ENCODE results near the gene ZNF500.
"Not testable (repeated sequence)": the region's sequence is repeated elsewhere in the genome, so short reads cannot be mapped to it uniquely, and the experiment has no call there.

The ZNF500 gene

DNA sequence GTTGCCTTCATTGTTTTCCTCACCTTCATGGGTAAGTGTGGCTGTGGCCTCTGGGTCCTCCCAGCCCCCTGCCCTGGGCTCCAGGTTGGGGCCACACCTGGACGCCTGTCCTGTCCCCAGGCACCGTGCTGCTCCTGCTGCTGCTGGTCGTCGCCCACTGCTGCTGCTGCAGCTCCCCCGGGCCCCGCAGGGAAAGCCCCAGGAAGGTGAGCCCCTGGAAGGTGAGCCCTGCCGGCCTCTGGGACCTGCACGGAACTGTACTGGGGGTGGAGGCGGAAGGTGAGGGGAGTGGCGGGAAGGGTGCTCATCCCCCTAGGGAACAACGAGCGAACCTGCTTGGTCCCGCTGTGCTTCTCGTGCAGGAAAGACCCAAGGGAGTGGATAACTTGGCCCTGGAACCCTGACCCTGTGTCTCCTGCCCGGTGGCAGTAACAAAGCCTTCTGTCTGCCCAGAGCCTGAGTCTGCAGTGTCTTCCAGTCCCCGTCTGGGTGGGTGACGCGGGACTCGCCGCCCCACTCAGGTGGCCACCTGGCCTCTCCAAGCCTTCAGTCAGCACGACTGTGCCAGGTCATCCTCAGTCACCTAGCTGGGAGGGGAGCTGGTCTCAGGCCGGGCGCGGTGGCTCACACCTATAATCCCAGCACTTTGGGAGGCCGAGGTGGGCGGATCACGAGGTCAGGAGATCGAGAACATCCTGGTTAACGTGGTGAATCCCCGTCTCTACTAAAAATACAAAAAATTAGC is 29.0 kb upstream of the ZNF500 start:
- DNase-seq: no peak

DNA sequence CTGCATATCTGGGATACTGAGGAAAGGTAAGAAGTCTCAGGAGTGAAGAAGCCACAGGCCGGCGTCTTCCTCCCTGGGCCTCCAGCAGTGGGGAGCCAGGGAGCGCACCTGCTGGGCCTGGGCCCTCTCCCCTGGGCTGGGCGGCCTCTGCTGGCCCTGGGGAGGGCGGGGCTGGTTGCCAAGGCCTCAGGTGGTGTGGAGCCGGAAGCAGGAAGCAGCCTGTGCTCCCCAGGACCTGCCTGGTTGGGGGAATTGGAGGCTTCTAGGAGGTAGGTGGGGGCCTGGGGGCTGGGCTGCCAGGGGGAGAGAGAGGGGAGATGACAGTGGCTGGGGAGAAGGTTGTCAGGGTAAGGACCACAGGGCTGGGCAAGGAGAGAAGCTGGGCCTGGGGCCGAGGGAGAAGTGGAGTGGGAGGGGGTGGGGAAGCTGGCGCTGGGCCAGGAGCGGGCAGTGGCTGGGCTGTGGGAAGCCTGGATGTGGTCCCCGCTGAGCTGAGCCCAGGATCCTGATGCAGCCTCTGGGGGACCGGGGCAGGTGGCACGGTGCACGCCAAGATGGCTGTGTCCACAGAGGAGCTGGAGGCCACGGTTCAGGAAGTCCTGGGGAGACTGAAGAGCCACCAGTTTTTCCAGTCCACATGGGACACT is 28.3 kb upstream of the ZNF500 start, which contains the start of gene SMIM22:
Gene SMIM22 (plus strand): TSS at position 189 of the 647 bp plus-strand sequence. CDS start 366 bp downstream, at position 555.
- DNase-seq: no peak

DNA sequence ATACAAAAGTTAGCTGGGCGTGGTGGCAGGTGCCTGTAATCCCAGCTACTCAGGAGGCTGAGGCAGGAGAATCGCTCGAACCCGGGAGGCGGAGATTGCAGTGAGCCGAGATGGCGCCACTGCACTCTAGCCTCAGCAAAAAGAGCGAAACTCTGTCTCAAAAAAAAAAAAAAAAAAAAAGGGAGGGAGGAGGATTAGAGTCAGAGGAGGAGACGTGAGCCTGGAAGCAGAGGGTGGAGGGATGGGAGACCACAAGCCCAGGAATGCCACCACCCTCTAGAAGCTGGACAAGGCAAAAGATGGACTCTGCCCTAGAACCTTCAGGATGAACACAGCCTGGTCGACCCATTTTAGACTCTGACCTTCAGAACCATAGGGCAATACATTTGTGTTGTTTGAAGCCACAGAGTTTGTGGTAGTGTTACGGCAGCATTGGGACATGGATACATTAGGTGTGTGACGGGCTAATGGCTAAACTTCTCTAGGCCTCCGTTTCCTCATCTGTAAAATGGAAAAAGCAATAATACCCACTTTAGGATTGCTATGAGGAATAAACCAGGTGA is 26.1 kb upstream of the ZNF500 start:
- DNase-seq: no peak

DNA sequence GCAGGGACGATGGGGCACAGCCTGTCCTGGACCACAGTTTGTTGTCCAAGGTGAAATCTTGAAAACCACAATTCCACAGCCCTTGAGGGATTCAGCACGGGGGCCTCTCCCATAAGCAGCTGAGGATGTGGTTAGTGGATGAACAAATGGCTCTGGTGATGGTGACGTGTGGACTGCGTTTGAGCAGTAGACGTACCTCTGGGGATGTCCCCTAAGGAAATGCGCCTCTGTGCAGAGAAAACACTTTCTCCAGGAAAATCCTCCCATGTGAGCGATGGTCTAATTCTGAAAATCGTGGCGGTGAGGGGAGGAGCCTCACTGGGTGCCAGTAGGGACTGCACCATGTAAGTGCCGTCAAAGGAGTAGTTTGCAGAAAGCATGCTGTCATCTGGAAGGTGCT is 23.9 kb upstream of the ZNF500 start:
- peak; percentile 10 for DNase-seq

DNA sequence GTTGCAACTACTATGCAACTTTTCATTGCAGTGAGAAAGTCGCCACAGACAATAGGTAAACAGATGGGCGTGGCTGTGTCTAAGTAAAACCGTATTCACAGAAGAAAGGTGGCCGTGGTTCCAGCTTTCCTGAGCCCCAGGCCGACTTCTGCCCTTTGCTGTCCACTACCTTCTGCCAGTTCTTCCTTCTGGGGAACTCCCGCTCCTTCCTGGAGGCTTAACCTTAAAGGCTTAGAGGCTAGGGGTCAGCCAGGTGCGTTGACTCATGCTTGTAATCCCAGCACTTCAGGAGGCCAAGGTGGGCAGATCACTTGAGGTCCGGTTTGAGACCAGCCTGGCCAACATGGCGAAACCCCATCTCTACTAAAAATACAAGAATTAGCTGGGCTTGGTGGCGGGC is 23.3 kb upstream of the ZNF500 start:
- no peak for DNase-seq

DNA sequence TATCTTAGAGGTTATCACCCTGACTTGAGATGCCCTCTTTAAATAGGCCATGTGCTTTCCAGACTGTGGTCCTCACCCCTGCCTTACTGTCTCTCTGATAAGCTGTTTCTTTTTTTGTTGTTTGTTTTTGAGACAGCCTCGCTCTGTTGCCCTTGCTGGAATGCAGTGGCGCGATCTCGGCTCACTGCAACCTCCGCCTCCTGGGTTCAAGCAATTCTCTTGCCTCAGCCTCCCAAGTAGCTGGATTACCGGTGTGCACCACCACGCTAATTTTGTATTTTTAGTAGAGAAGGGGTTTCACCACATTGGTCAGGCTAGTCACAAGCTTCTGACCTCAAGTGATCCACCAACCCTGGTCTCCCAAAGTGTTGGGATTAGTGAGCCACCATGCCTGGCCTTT is 21.9 kb upstream of the ZNF500 start:
- no peak for DNase-seq

DNA sequence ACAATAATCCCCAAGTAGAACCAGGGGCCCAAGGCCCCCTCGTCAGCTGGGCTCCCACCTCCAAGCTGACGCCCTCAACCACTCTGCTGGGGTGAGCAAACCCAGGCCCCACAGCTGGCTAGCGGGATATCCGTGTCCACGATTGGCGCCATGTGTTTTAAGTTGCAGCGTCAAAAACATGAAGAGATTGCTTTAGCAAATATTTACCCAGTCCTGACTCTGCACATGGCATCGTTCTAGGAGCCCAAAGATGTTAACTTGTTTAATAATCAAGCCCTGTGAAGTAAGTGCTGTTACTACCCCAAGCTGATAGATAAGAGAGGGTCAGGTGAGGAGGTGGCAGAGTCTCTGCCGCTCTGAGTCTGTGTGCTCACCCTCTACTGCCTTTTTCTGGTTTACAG is 21.5 kb upstream of the ZNF500 start:
- DNase-seq: no peak

DNA sequence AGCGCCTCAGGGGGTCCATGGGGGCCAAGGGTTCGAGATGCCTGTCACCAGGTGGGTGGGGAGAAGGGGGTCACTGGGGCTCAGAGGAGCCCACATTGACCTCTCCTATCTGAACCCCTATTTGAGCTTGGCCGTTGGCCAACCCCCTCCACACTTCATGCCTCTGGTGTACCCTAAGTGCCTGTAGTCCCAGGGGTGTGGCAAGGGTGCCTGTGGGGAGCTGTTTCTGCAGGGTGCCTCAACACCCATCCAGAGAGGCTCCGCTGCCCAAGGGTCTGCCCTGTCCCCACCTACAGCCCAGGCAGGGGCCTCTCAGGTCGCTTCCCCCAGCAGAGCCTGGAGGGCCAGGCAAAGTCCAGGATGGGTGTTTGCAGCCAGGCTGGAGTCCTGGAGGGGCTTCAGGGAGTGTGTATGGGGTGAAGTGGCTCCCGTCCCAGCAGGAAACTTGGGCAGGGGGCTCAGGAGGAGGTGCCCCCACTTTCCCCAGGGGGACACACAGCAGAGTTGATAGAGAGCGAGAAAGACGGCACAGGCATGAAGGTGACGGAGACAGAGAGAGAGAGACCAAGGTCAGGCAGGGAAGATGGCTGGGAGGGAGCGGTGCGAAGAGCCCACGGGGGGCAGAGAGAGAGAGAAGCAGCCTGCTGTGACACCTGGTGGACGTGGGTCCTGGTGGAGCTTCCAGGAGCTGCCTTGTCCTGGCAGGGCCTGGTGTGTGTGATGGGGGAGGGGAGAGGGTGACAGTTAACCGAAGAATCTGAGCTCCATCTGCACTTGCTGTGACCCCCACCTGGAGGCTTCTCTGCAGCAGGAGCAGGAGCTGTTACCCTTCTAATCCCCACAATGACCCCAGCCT is 20.9 kb upstream of the ZNF500 start, which contains the start of gene SEPTIN12:
Gene SEPTIN12 (minus strand): TSS at position 719 of the 856 bp plus-strand sequence. CDS start 700 bp downstream, at position 19.
- no peak for DNase-seq

DNA sequence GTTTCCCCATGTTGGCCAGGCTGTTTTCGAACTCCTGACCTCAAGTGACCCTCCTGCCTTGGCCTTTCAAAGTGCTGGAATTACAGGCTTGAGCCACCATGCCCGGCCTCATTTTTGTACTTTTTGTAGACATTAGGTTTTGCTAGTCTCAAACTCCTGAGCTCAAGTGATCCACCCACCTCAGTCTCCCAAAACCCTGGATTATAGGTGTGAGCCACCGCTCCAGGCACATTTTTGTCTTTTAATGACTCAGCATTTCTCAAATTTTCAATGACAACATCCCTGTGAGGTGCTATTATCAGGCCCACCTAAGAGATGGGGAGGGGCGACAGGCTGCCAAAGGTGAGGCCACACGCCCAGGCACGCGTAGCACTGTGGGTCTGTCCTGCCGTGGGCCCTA is 20.1 kb upstream of the ZNF500 start:
- no peak for DNase-seq

DNA sequence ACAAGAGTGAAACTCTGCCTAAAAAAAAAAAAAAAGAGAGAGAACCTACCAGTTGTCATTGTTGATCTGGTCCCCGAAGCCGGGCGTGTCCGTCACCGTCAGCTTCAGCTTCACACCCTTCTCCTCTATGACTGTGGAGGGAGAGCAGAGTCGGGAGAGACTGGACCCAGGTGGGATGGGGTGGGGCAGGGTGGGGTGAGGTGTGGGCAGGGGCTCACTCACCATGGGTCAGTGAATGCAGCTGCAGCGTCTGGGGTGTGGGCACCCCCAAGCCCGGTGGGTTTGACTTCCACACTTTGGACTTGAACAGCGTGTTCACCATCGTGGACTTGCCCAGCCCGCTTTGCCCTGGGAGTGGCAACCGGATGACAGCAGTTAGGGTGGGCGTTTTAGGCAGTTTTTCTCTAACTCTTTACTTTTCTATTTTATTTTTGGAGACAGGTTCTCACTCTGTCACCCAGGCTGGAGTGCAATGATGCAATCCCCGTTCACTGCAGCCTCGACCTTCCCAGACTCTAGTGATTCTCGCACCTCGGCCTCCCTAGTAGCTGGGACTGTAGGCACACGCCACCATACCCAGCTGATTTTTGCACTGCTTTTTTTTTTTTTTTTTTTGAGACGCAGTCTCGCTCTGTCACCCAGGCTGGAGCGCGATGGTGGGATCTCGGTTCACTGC is 18.9 kb upstream of the ZNF500 start:
- no peak for DNase-seq

DNA sequence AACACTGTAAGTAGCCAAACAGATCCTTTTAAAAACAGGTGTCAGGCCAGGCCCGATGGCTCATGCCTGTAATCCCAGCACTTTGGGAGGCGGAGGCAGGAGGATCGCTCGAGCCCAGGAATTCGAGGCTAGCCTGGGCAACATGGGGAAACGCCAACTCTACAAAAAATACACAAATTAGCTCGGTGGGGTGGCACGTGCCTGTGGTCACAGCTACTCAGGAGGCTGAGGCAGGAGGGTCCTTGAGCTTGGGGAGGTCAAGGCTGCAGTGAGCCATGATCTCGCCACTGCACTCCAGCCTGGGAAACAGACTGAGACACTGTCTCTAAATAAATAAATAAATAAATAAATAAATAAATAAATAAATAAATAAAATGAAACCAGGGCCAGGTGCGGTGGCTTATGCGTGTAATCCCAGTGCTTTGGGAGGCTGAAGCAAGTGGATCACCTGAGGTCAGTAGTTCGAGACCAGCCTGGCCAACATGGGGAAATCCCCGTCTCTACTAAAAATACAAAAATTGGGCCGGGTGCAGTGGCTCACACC is 17.6 kb upstream of the ZNF500 start:
- not testable (repeated sequence) for DNase-seq

DNA sequence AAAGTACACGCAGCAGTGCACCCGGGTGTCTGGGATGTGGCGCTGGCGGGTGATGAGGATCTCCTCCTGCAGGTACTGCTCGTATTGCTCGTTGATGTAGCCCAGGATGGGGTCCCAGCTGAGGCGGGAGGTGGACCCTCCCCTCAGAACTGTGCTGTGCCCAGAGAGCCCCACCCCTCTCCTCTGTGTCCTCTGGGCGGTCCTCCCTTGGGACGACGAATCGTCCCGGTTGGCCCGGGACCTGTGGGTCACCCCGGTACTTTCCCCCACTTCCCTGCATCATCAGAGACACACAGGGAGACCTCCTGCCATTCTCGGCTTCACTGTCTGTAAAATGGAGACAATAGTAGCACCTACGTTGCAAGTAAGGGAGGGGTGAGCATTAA is 17.0 kb upstream of the ZNF500 start:
- DNase-seq: no peak

DNA sequence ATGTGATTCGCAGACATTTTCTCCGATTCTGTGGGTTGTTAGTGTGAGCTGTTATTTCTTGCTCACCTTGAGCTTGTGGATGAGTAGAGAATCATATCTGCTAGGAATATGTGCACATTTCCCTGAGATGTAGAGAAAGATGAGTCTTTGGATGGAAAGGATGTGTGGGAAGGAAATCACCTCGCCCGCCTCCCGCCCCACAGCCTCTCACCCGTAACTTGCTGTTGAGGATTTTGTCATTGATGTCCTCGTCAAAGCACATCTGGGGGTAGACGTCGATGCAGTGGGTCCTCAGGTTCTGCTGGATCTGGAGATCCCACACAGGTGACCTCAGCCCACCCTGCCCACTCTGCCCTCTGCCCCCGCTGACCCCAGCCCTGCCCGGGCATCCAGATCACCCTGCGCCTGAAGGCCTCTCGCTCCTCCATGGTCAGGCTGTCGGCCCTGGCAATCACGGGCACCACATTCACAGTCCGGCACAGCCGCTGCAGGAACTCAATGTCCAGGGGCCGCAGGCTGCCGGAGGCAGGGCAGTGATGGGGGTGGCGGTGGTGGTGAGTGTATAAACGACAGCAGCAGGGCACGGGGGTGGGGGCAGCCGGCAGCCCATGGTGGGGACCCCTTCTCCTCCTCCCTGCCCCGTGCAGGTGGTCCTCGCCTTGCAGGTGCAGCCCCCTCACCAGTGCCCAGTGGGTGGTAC is 16.4 kb upstream of the ZNF500 start:
- no peak for DNase-seq

DNA sequence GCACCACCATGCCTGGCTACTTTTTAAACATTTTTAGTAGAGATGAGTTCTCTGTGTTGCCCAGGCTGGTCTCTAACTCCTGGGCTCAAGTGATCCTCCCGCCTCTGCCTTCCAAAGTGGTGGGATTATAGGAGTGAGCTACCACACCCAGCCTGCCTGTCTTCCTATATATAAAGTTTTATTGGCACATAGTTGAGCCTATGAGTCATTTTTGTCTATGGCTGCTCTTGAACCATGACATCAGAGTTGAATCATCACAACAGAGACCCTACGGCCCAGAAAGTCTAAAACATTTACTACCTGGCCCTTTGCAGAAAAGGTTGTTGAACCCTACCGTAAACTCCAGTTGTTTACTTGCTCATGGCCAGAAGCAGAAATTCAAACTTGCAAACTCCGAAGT is 13.3 kb upstream of the ZNF500 start:
- DNase-seq: no peak

DNA sequence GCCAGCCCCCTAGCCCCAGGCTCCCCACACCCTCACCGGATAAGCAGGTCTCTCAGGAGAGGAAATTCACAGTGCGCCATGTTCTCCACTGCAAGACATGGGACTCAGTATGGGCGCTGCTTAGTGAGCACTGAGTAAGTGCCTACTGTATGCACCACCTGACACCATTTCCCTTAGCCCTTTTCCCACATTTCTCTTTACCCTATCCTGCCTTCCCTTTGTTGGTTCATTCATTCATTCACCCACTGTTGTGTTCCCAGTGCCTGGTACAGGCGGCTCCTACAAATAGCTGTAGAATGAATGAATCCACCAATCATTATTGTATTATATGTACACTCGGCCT is 11.1 kb upstream of the ZNF500 start:
- no peak for DNase-seq

DNA sequence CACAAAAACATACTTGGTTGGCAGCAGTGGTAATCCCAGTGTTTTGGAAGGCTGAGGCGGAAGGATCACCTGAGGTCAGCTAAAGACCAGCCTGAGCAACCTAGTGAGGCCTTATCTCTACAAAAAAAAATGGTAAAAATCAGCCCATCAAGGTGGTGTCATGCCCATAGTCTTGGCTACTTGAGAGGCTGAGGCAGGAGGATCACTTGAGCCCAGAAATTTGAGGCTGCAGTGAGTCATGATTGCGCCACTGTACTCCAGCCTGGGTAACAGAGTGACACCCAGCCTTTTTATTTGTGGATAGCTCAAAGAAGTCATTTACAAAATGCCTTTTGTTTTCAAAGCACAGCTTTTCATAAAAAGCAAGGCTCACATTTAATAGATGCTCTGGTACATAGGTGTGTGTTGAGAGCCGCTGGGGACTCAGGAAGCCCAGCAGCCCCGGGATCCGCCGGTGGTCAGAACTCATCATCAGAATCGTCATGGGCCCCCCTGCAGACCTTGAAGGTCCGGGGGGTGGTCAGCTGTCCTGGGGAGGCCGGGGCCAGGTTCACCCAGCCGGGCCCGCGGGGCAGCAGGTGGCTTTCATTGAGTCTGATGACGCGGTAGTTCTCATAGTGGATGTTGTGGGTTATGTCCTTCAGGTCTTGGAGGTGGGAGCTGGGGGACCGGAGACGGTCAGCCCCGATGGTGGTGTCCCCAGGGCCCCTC is 10.5 kb upstream of the ZNF500 start:
- DNase-seq: no peak

DNA sequence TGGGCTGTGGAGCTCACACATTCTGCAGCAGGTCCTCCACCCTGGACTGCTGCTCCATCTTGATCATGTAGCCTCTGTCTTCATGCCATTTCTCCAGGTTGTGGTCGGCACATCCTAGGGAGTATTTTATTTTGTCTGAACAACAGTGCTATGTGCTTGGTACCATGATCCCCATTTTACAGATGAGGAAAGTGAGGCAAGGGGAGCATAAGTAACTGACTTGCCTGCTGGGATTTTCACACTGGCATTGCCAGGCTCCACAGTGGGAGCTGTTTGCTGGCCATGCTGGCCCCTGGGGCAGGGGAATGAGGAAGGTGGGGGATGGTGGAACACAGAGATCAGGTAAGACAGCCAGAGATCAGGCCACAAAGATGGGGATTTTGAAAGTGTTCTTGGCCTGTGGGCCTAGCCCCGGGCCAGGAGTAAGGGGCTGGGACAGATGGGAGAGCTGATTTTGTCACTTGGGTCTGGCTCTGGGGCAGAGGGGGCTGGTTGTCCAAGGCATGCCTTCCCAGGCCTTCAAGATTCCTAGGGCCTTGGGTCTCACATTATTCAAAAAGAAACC is 9.3 kb upstream of the ZNF500 start:
- no peak for DNase-seq

DNA sequence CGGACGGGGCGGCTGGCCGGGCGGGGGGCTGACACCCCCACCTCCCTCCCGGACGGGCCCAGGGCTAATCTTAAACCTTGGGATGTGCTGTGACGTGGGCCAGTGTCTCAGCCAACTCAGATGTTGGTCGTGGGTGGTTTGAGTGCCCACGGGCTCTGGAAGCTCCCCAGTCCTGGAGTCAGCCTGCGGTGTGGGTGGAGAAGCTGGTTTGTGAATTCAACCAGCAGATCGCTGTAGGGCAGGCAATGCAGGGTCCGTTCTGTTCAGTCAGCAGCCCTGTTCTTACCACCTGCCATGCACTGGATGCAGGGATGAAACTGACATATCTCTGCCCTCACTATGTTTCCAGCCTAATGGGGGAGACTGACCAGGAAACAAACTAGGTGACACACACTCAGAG is 8.0 kb upstream of the ZNF500 start:
- no peak for DNase-seq

DNA sequence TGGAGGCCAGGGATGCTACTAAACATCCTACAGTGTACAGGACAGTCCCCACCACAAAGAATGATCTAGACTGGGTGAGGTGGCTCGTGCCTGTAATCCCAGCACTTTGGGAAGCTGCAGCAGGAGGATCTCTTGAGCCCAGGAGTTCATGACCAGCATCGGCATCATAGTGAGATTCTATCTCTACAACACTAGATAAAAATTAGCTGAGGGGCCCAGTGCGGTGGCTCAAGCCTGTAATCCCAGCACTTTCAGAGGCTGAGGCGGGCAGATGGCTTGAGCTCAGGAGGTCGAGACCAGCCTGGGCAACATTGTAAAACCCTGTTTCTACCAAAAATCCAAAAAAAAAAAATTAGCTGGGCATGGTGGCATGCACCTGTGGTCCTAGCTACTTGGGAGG is 5.4 kb upstream of the ZNF500 start:
- DNase-seq: no peak

DNA sequence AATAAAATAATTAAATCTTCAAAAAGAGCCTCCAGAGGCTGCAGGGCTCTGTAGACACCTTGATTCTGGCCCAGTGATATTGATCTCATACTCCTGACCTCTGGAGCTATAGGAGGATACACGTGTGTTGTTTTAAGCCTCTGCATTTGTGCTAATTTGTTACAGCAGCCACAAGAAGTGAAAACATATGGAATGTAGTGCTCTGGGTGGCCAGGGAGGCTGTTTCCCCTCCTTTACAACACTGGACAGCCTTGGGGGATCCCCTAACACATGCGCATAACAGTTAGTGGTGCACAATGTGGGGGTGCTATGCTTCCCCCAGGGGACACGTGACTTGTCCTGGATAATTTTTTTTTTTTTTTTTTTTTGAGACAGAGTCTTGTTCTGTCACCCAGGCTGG is 4.7 kb upstream of the ZNF500 start:
- DNase-seq: no peak

DNA sequence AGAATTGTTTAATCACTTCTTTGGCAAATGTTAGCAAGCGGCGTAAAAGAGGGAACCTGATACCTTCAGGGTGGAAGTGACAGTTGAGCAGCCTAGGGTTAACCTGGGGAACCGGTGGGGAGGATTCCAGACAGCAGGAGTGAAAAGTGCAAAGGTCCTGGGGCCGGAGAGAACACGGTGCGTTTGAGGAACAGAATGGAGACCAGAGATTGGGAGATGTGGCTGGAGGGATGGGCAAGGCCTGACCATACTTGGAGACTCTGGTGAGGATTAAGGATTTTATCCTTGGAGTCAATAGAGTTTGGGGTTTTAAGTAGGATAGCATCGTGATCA is 2.3 kb upstream of the ZNF500 start:
- DNase-seq: no peak
